Nephron progenitor cell (in vitro differentiated cells): ENCODE data around the gene THG1L.
"Not testable (repeated sequence)": the region's sequence is repeated elsewhere in the genome, so short reads cannot be mapped to it uniquely, and the experiment has no call there.

Experiments
- DNase-seq: peaks from one replicate; pipeline ENCODE4 v3.0.0; 2021
- H3K27ac Mint-ChIP-seq: 2 replicates; pipeline ENCODE4 v1.8.0; 2021; ENCODE audit warnings: mild to moderate bottlenecking, moderate library complexity, mixed read lengths
- H3K27me3 Mint-ChIP-seq: 2 replicates; pipeline ENCODE4 v1.8.0; 2021; ENCODE audit warnings: mild to moderate bottlenecking, low read depth, mixed read lengths; ENCODE audit not compliant: poor library complexity
- H3K36me3 Mint-ChIP-seq: 2 replicates; pipeline ENCODE4 v1.8.0; 2021; ENCODE audit warnings: low read depth, mixed read lengths
- H3K4me1 Mint-ChIP-seq: 2 replicates; pipeline ENCODE4 v1.8.0; 2021; ENCODE audit warnings: mixed read lengths
- H3K4me3 Mint-ChIP-seq: 2 replicates; pipeline ENCODE4 v1.8.0; 2021; ENCODE audit warnings: mild to moderate bottlenecking, moderate library complexity, mixed read lengths
- H3K9me3 Mint-ChIP-seq: 2 replicates; pipeline ENCODE4 v1.8.0; 2021; ENCODE audit warnings: mild to moderate bottlenecking, moderate library complexity, mixed read lengths
- CTCF ChIP-seq: fragments of 200-600 bp; sonication (generic); IDR thresholded peaks from 2 replicates; pipeline ENCODE4 v1.5.0; 2021; ENCODE audit warnings: antibody characterized with exemption

The THG1L gene

DNA sequence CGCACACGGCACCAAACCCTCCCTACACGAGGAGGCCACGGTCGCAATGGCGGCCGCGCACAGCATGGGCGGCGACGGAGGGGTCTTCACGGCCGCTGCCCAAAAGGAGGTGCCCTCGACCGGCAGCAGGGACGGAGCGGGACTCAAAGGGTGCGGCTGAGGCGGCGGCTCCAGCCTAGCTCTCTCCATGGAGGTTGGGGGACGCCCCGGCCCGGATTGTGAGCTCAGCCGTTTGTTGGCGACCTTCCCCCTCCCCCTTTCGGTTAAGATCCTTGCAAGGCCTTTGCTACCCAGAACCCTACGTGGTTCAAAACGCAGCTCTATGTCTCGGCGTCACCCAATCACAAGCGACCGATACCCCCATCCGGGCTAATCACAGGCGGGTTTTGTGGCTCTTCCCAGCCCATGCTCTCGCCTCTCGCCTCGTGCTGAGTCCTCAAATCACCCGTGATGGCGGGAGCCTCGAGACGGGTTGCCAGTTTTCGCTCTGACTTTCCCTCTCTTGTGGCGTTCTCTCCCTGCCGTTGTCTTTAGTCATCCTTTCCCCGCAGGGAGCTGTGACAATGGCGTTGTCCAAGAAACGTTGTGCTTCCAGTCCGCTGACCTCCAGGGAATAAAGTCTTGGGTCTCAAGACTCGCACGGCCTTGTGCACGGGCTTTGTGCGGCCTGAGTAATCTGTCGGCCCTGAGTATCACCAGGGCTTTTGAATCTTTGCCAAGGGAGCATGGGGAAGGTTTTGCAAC, 40.4 kb upstream of the THG1L start:
- Mint-ChIP-seq H3K36me3 (peaks cover 17% of the 10 kb centered on the region), H3K9me3 (peaks cover 43% of the 10 kb centered on the region), H3K27ac (no peak overlapping the region), H3K4me1 (peaks cover 11% of the 10 kb centered on the region), H3K4me3 (no peak overlapping the region), H3K27me3 (peaks cover 5% of the 10 kb centered on the region)
- TF ChIP-seq CTCF, result no peak
- DNase-seq, result no peak

DNA sequence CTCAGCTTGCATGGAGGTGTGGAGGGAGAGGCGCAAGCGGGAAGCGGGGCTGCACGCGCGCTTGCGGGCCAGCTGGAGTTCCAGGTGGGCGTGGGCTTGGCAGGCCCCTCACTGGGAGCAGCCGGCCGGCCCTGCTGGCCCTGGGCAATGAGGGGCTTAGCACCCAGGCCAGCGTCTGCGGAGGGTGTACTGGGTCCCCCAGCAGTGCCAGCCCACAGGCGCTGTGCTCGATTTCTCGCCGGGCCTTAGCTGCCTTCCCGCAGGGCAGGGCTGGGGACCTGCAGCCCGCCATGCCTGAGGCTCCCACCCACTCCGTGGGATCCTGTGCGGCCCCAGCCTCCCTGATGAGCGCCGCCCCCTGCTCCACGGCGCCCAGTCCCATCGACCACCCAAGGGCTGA, 37.4 kb upstream of the THG1L start:
- H3K36me3 Mint-ChIP-seq, result peaks cover 23% of the 10 kb centered on the region
- H3K9me3 Mint-ChIP-seq, result peaks cover 60% of the 10 kb centered on the region
- not testable (repeated sequence) for H3K4me1 Mint-ChIP-seq, H3K27me3 Mint-ChIP-seq, DNase-seq, H3K4me3 Mint-ChIP-seq, H3K27ac Mint-ChIP-seq

DNA sequence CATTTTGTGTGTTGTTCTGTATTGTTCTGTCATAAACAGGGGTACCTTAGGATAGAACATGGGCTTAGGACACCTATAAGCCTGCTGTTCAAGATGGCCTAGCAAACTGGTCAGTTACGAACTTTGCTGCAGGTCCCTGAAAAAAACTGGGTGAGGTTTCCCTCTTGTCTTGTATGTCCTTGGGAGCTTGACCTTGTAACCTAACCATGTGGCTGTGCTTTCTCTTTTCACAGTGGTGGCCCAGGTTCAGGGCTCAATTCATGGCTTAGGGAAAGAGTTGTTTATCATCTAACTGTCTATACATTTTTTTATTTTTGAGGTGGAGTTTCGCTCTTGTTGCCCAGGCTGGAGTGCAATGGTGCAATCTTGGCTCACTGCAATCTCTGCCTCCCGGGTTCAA, 35.1 kb upstream of the THG1L start:
- H3K27ac Mint-ChIP-seq, H3K4me1 Mint-ChIP-seq, DNase-seq, H3K4me3 Mint-ChIP-seq, H3K27me3 Mint-ChIP-seq: not testable (repeated sequence)
- Mint-ChIP-seq H3K36me3 (peaks cover 21% of the 10 kb centered on the region), H3K9me3 (peaks cover 71% of the 10 kb centered on the region)

GRCh38 chr5:157698674-157699073, 32.5 kb upstream of the THG1L start:
- not testable (repeated sequence) for H3K27ac Mint-ChIP-seq, DNase-seq, H3K4me3 Mint-ChIP-seq, H3K27me3 Mint-ChIP-seq, H3K4me1 Mint-ChIP-seq, H3K36me3 Mint-ChIP-seq
- peaks cover 60% of the 10 kb centered on the region for H3K9me3 Mint-ChIP-seq

- Mint-ChIP-seq H3K4me3 (no peak overlapping the region), H3K36me3 (no peaks in the 10 kb centered on the region), H3K27ac (no peak overlapping the region), H3K9me3 (peaks cover 30% of the 10 kb centered on the region), H3K27me3 (peaks cover 8% of the 10 kb centered on the region), H3K4me1 (no peaks in the 10 kb centered on the region)
- no peak for DNase-seq
- TF ChIP-seq CTCF, result no peak
Observed at GRCh38 chr5:157703736-157704135, 27.5 kb upstream of the THG1L start.

DNA sequence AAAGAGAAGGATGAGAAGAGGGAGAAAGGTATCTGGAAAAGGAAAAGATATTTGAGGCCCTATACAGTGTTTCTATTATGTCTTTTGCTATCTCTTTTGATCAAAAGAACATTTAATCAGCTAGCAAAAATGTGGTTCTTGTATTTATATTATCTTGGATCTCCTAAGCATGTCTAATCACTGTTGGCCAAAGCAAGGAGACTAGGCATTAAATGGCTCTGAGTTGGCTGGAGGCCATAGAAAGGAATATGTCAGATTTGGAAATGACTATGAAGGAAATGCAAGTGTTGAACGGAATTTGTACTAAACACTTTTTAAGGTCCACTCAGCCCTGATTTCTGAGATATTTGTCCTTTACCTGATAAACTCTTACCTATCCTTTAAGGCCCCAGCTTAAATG, 22.4 kb upstream of the THG1L start:
- H3K27me3 Mint-ChIP-seq, result peaks cover 14% of the 10 kb centered on the region
- H3K4me3 Mint-ChIP-seq, result no peak overlapping the region
- peaks cover 3% of the 10 kb centered on the region for H3K9me3 Mint-ChIP-seq

DNA sequence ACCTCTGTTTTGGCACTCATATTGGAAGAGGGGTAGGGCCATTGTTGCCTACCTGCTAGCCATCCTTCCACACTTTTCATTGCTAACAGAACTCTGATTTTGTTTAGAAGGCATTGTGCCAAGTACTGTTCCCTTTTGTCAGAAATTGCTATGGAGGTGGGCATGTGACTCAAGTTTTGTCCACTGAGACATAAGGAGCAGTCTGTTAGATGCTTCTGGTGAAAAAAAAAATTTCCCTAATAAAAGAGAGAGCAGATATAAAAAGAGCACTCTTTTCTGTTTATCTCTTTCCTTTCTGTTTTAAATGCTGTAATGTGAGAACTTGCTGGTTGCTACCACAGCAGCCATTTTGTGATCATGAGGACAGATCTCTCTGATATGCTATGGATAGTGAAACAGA, 21.9 kb upstream of the THG1L start:
- Mint-ChIP-seq H3K36me3 (no peaks in the 10 kb centered on the region), H3K4me3 (no peak overlapping the region), H3K27me3 (peaks cover 11% of the 10 kb centered on the region), H3K9me3 (peaks cover 3% of the 10 kb centered on the region), H3K27ac (no peak overlapping the region), H3K4me1 (no peaks in the 10 kb centered on the region)
- no peak for TF ChIP-seq CTCF
- no peak for DNase-seq

More for the DNA sequence above, 22.4 kb upstream of the THG1L start:
- DNase-seq, result no peak
- no peak overlapping the region for H3K27ac Mint-ChIP-seq
- no peak for TF ChIP-seq CTCF
- H3K36me3 Mint-ChIP-seq, result no peaks in the 10 kb centered on the region
- no peaks in the 10 kb centered on the region for H3K4me1 Mint-ChIP-seq
